SK-N-SH treated with all-trans-retinoic acid at 6 μM for 48 hours (cell line): ENCODE data around the gene FLT4.

ENCODE experiments used
- ATAC-seq: fragments of 200-7000 bp; cut with Tn5 transposase; 3 replicates; pipeline ENCODE4 v1.9.1; 2020; ENCODE audit warnings: mild to moderate bottlenecking, moderate library complexity
- ARNTL ChIP-seq: fragments of 450-650 bp; formaldehyde crosslinking; IDR thresholded peaks from 2 replicates; pipeline ENCODE4 v1.5.0; 2020; ENCODE audit warnings: low read depth, mild to moderate bottlenecking, moderate library complexity, borderline replicate concordance
- CREB5 ChIP-seq: fragments of 250-450 bp; sonication (Bioruptor Pico); IDR thresholded peaks from 2 replicates; pipeline ENCODE4 v1.5.1; 2020; ENCODE audit warnings: low read depth, mild to moderate bottlenecking, moderate library complexity
- CSDC2 ChIP-seq: fragments of 250-450 bp; sonication (Bioruptor Pico); IDR thresholded peaks from 2 replicates; pipeline ENCODE4 v1.5.0; 2020; ENCODE audit warnings: mild to moderate bottlenecking, moderate library complexity
- CSRNP3 ChIP-seq: fragments of 250-450 bp; sonication (Bioruptor Pico); IDR thresholded peaks from 2 replicates; pipeline ENCODE4 v1.5.1; 2021; ENCODE audit warnings: mild to moderate bottlenecking, moderate library complexity
- ESRRG ChIP-seq: fragments of 250-450 bp; sonication (Bioruptor Pico); IDR thresholded peaks from 2 replicates; pipeline ENCODE4 v1.6.1; 2021; ENCODE audit warnings: mild to moderate bottlenecking
- GLIS3 ChIP-seq: fragments of 250-450 bp; sonication (Bioruptor Pico); IDR thresholded peaks from 2 replicates; pipeline ENCODE4 v1.5.0; 2020; ENCODE audit warnings: mild to moderate bottlenecking, moderate library complexity
- ISL1 ChIP-seq: fragments of 250-450 bp; sonication (Bioruptor Pico); IDR thresholded peaks from 2 replicates; pipeline ENCODE4 v2.1.2; 2022; ENCODE audit warnings: mild to moderate bottlenecking, moderate library complexity
- OSR1 ChIP-seq: fragments of 250-450 bp; sonication (Bioruptor Pico); IDR thresholded peaks from 2 replicates; pipeline ENCODE4 v1.8.0; 2022; ENCODE audit warnings: moderate library complexity, mild to moderate bottlenecking, inconsistent platforms
- PPARA ChIP-seq: fragments of 250-450 bp; sonication (Bioruptor Pico); IDR thresholded peaks from 2 replicates; pipeline ENCODE4 v1.5.0; 2020; ENCODE audit warnings: mild to moderate bottlenecking, borderline replicate concordance
- RARB ChIP-seq: fragments of 250-450 bp; sonication (Bioruptor Pico); IDR thresholded peaks from 2 replicates; pipeline ENCODE4 v1.8.0; 2021; ENCODE audit warnings: mild to moderate bottlenecking, moderate library complexity
- SNAI2 ChIP-seq: fragments of 250-450 bp; sonication (Bioruptor Pico); IDR thresholded peaks from 2 replicates; pipeline ENCODE4 v1.5.0; 2020; ENCODE audit warnings: mild to moderate bottlenecking, moderate library complexity
- TCF4 ChIP-seq: fragments of 250-450 bp; sonication (Bioruptor Pico); IDR thresholded peaks from 2 replicates; pipeline ENCODE4 v1.8.0; 2021; ENCODE audit warnings: mild to moderate bottlenecking, moderate library complexity, borderline replicate concordance
- TOX ChIP-seq: fragments of 250-450 bp; sonication (Bioruptor Pico); IDR thresholded peaks from 2 replicates; pipeline ENCODE4 v1.8.0; 2021; ENCODE audit warnings: mild to moderate bottlenecking, moderate library complexity, borderline replicate concordance
- ZFP30 ChIP-seq: fragments of 450-650 bp; formaldehyde crosslinking; IDR thresholded peaks from 2 replicates; pipeline ENCODE4 v1.5.0; 2022; ENCODE audit warnings: mild to moderate bottlenecking, moderate library complexity
- ZNF70 ChIP-seq: fragments of 450-650 bp; formaldehyde crosslinking; IDR thresholded peaks from 2 replicates; pipeline ENCODE4 v1.5.0; 2020; ENCODE audit warnings: mild to moderate bottlenecking, moderate library complexity
- ZNF8 ChIP-seq: fragments of 450-650 bp; formaldehyde crosslinking; IDR thresholded peaks from 2 replicates; pipeline ENCODE4 v1.5.0; 2020; ENCODE audit warnings: mild to moderate bottlenecking, moderate library complexity
- TF ChIP-seq, protein P1 (sequence below): fragments of 250-450 bp; sonication (Bioruptor Pico); IDR thresholded peaks from 2 replicates; pipeline ENCODE4 v1.8.0; 2021; ENCODE audit warnings: low read depth, mild to moderate bottlenecking, moderate library complexity, borderline replicate concordance
- TF ChIP-seq, protein P2 (sequence below): fragments of 250-450 bp; sonication (Bioruptor Pico); IDR thresholded peaks from 2 replicates; pipeline ENCODE4 v1.5.0; 2020; ENCODE audit warnings: mild to moderate bottlenecking, moderate library complexity
- TF ChIP-seq, protein P3 (sequence below): fragments of 250-450 bp; sonication (Bioruptor Pico); IDR thresholded peaks from 2 replicates; pipeline ENCODE4 v1.8.0; 2020; ENCODE audit warnings: mild to moderate bottlenecking, moderate library complexity, borderline replicate concordance

Gene FLT4

GRCh38 chr5:180595046-180595379, 54.4 kb downstream of the FLT4 start:
- TF ChIP-seq ZNF70 (CRISPR knock-in tag) (no peak), CSDC2 (CRISPR knock-in tag) (no peak), RARB (CRISPR knock-in tag) (no peak), PPARA (CRISPR knock-in tag) (no peak), ZFP30 (CRISPR knock-in tag) (no peak), TOX (CRISPR knock-in tag) (no peak), ESRRG (CRISPR knock-in tag) (no peak), OSR1 (CRISPR knock-in tag) (no peak), CSRNP3 (CRISPR knock-in tag) (no peak), ZNF8 (CRISPR knock-in tag) (no peak), ARNTL (CRISPR knock-in tag) (no peak), SNAI2 (CRISPR knock-in tag) (no peak), GLIS3 (CRISPR knock-in tag) (no peak), TCF4 (no peak), CREB5 (no peak)
- TF ChIP-seq, protein P1, sequence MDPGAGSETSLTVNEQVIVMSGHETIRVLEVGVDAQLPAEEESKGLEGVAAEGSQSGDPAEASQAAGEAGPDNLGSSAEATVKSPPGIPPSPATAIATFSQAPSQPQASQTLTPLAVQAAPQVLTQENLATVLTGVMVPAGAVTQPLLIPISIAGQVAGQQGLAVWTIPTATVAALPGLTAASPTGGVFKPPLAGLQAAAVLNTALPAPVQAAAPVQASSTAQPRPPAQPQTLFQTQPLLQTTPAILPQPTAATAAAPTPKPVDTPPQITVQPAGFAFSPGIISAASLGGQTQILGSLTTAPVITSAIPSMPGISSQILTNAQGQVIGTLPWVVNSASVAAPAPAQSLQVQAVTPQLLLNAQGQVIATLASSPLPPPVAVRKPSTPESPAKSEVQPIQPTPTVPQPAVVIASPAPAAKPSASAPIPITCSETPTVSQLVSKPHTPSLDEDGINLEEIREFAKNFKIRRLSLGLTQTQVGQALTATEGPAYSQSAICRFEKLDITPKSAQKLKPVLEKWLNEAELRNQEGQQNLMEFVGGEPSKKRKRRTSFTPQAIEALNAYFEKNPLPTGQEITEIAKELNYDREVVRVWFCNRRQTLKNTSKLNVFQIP (CRISPR knock-in tag): no peak
- TF ChIP-seq, protein P2, sequence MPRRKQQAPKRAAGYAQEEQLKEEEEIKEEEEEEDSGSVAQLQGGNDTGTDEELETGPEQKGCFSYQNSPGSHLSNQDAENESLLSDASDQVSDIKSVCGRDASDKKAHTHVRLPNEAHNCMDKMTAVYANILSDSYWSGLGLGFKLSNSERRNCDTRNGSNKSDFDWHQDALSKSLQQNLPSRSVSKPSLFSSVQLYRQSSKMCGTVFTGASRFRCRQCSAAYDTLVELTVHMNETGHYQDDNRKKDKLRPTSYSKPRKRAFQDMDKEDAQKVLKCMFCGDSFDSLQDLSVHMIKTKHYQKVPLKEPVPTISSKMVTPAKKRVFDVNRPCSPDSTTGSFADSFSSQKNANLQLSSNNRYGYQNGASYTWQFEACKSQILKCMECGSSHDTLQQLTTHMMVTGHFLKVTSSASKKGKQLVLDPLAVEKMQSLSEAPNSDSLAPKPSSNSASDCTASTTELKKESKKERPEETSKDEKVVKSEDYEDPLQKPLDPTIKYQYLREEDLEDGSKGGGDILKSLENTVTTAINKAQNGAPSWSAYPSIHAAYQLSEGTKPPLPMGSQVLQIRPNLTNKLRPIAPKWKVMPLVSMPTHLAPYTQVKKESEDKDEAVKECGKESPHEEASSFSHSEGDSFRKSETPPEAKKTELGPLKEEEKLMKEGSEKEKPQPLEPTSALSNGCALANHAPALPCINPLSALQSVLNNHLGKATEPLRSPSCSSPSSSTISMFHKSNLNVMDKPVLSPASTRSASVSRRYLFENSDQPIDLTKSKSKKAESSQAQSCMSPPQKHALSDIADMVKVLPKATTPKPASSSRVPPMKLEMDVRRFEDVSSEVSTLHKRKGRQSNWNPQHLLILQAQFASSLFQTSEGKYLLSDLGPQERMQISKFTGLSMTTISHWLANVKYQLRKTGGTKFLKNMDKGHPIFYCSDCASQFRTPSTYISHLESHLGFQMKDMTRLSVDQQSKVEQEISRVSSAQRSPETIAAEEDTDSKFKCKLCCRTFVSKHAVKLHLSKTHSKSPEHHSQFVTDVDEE (CRISPR knock-in tag): no peak
- TF ChIP-seq, protein P3, sequence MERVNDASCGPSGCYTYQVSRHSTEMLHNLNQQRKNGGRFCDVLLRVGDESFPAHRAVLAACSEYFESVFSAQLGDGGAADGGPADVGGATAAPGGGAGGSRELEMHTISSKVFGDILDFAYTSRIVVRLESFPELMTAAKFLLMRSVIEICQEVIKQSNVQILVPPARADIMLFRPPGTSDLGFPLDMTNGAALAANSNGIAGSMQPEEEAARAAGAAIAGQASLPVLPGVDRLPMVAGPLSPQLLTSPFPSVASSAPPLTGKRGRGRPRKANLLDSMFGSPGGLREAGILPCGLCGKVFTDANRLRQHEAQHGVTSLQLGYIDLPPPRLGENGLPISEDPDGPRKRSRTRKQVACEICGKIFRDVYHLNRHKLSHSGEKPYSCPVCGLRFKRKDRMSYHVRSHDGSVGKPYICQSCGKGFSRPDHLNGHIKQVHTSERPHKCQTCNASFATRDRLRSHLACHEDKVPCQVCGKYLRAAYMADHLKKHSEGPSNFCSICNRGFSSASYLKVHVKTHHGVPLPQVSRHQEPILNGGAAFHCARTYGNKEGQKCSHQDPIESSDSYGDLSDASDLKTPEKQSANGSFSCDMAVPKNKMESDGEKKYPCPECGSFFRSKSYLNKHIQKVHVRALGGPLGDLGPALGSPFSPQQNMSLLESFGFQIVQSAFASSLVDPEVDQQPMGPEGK (CRISPR knock-in tag): no peak
- no peak for ATAC-seq

- ATAC-seq: no peak
- TF ChIP-seq ZNF8 (CRISPR knock-in tag): no peak
- TF ChIP-seq, protein P1 (CRISPR knock-in tag): no peak
- no peak for TF ChIP-seq OSR1 (CRISPR knock-in tag)
- no peak for TF ChIP-seq CSRNP3 (CRISPR knock-in tag)
- TF ChIP-seq SNAI2 (CRISPR knock-in tag): no peak
- no peak for TF ChIP-seq PPARA (CRISPR knock-in tag)
- no peak for TF ChIP-seq GLIS3 (CRISPR knock-in tag)
- TF ChIP-seq, protein P3 (CRISPR knock-in tag): no peak
- no peak for TF ChIP-seq RARB (CRISPR knock-in tag)
- no peak for TF ChIP-seq ESRRG (CRISPR knock-in tag)
- TF ChIP-seq ISL1 (CRISPR knock-in tag): no peak
- no peak for TF ChIP-seq CREB5
- TF ChIP-seq CSDC2 (CRISPR knock-in tag): no peak
- no peak for TF ChIP-seq ZFP30 (CRISPR knock-in tag)
Observed at GRCh38 chr5:180594311-180595045, 54.9 kb downstream of the FLT4 start.
